K562 (cell line): Measurements from ENCODE around the gene DENND1A. TPM values are rescaled to one million over a fixed set of nuclear protein-coding genes. Genes with fewer than 3 reads are reported as not detected.

Source experiments
- ATAC-seq: fragments of 200-7000 bp; cut with Tn5 transposase; 3 replicates; pipeline ENCODE4 v1.9.1; 2020; ENCODE audit warnings: moderate library complexity
- BruUV-seq: library from RNA; stranded (reverse); fragments of 400-500 nt; replicated peaks from 2 replicates; lab custom pipeline; 2021; lab: Mats Ljungman, UMichigan
- CTCF ChIA-PET: fragments of 300-600 bp; formaldehyde crosslinking; extraction: SDS; loops from one replicate; lab custom pipeline; 2021; ENCODE audit warnings: low intra/inter-chr PET ratio; lab: Yijun Ruan, JAX
- POLR2A ChIA-PET: fragments of 300-600, 350-650 bp; sonication (Branson Sonifier 250); formaldehyde crosslinking; extraction: SDS; loops from one replicate; lab custom pipeline; 2021; ENCODE audit warnings: antibody characterized with exemption, inconsistent platforms; lab: Yijun Ruan, JAX
- DNase-seq, 4 experiments: peaks; one replicate each; pipeline versions ENCODE4 v3.0.0 to v3.0.0-alpha.2; 2011 to 2018; ENCODE audit warnings: low spot score in 3 of 4, mixed read lengths in 3 of 4; ENCODE audit errors: extremely low read depth in 1 of 4
- FAIRE-seq: peaks from 2 replicates; lab custom pipeline; 2011; peaks lifted over from hg19 to GRCh38; lab: Jason Lieb, UNC
- H2AFZ ChIP-seq: 2 replicates; pipeline ENCODE4 v1.6.0; 2011; ENCODE audit warnings: low read depth, low read length, control low read depth, inconsistent platforms
- H3K27ac ChIP-seq: fragments of 200-600 bp; 3 replicates; pipeline ENCODE4 v1.8.0; 2011; ENCODE audit warnings: low read depth, mild to moderate bottlenecking, control low read depth, inconsistent platforms, low read length, moderate library complexity, mixed read lengths; ENCODE audit errors: extremely low read depth
- H3K27me3 ChIP-seq, 2 experiments: fragments of 300-600 bp in 1 of 2; 2 replicates in 1 of 2; 3 replicates in 1 of 2; pipeline versions ENCODE4 v1.6.0 to v1.8.0; 2011; ENCODE audit warnings: inconsistent platforms in 2 of 2, low read length in 2 of 2, mild to moderate bottlenecking in 1 of 2, mixed read lengths in 1 of 2, moderate library complexity in 1 of 2; ENCODE audit not compliant: control insufficient read depth in 2 of 2, insufficient read depth in 2 of 2
- H3K36me3 ChIP-seq: fragments of 300-600 bp; 3 replicates; pipeline ENCODE4 v1.8.0; 2011; ENCODE audit warnings: mild to moderate bottlenecking, low read length, inconsistent platforms; ENCODE audit not compliant: control insufficient read depth, insufficient read depth
- H3K4me1 ChIP-seq, 2 experiments: fragments of 200-600 bp in 1 of 2; replicated peaks in 1 of 2; 2 replicates in 1 of 2; 3 replicates in 1 of 2; pipeline versions ENCODE4 v1.5.1 to v1.8.0; 2011; ENCODE audit warnings: inconsistent platforms in 2 of 2, low read length in 2 of 2, mild to moderate bottlenecking in 1 of 2, mixed read lengths in 1 of 2, moderate library complexity in 1 of 2; ENCODE audit not compliant: control insufficient read depth in 2 of 2, insufficient read depth in 2 of 2
- H3K4me2 ChIP-seq: 2 replicates; pipeline ENCODE4 v1.6.1; 2011; ENCODE audit warnings: low read length, control low read depth, inconsistent platforms, mixed read lengths; ENCODE audit not compliant: insufficient read depth
- H3K4me3 ChIP-seq: fragments of 200-600 bp; sonication (generic), shearing (Covaris generic); 2 replicates; pipeline ENCODE4 v1.5.1; 2016; ENCODE audit warnings: control low read depth, inconsistent platforms
- H3K79me2 ChIP-seq: fragments of 200-600 bp; 3 replicates; pipeline ENCODE4 v1.8.0; 2011; ENCODE audit warnings: low read length, inconsistent platforms; ENCODE audit not compliant: control insufficient read depth, insufficient read depth
- H3K9ac ChIP-seq, 2 experiments: 2 replicates each; pipeline versions ENCODE4 v1.6.0 to v1.6.1; 2011; ENCODE audit warnings: low read depth in 2 of 2, low read length in 2 of 2, control low read depth in 1 of 2, inconsistent platforms in 1 of 2, mild to moderate bottlenecking in 1 of 2, mixed read lengths in 1 of 2; ENCODE audit not compliant: insufficient read depth in 1 of 2
- H3K9me1 ChIP-seq: one replicate; pipeline ENCODE4 v1.6.0; 2011; ENCODE audit warnings: inconsistent platforms, mild to moderate bottlenecking, low read length, moderate library complexity; ENCODE audit not compliant: control insufficient read depth, insufficient read depth
- H3K9me3 ChIP-seq: replicated peaks from 2 replicates; pipeline ENCODE4 v1.5.1; 2011; ENCODE audit warnings: low read depth, low read length, inconsistent platforms; ENCODE audit not compliant: control insufficient read depth, insufficient read depth
- H4K20me1 ChIP-seq: replicated peaks from 2 replicates; pipeline ENCODE4 v1.6.1; 2011; ENCODE audit warnings: low read length, inconsistent platforms, mixed read lengths; ENCODE audit not compliant: control insufficient read depth, insufficient read depth
- ARHGAP35 ChIP-seq: fragments of 450-650 bp; IDR thresholded peaks from 2 replicates; pipeline ENCODE4 v1.6.1; 2018; ENCODE audit not compliant: partially characterized antibody
- C11orf30 ChIP-seq: fragments of 450-650 bp; IDR thresholded peaks from 2 replicates; pipeline ENCODE4 v1.6.1; 2016; ENCODE audit warnings: low read depth, mild to moderate bottlenecking
- CTCF ChIP-seq, 3 experiments: IDR thresholded peaks in 2 of 3; conservative IDR thresholded peaks in 1 of 3; 2 replicates each; pipeline ENCODE4 v1.5.1; 2011 to 2012; ENCODE audit warnings: low read length in 3 of 3, mild to moderate bottlenecking in 3 of 3, control low read depth in 2 of 3, improper control_type of control experiment in 1 of 3, inconsistent platforms in 1 of 3, low read depth in 1 of 3, mixed read lengths in 1 of 3, moderate library complexity in 1 of 3; ENCODE audit not compliant: insufficient read depth in 2 of 3
- MAFG ChIP-seq: fragments of 450-650 bp; conservative IDR thresholded peaks from 2 replicates; pipeline ENCODE4 v1.6.1; 2016; ENCODE audit warnings: missing genetic modification characterization, missing compliant biosample characterization
- NFE2 ChIP-seq: IDR thresholded peaks from 2 replicates; pipeline ENCODE4 v1.6.1; 2014; ENCODE audit warnings: antibody characterized with exemption, low read depth
- PHF21A ChIP-seq: fragments of 450-650 bp; IDR thresholded peaks from 2 replicates; pipeline ENCODE4 v1.6.1; 2017; ENCODE audit warnings: low read depth, borderline replicate concordance
- PML ChIP-seq: IDR thresholded peaks from 2 replicates; pipeline ENCODE4 v1.6.1; 2012; ENCODE audit warnings: low read length, inconsistent platforms
- RCOR1 ChIP-seq, 2 experiments: IDR thresholded peaks; 2 replicates each; pipeline ENCODE4 v1.6.1; 2012; ENCODE audit warnings: low read depth in 2 of 2, low read length in 2 of 2, borderline replicate concordance in 1 of 2, improper control_type of control experiment in 1 of 2
- ZNF143 ChIP-seq: sonication (generic); formaldehyde crosslinking; IDR thresholded peaks from 2 replicates; pipeline ENCODE4 v1.9.0; 2022; ENCODE audit warnings: mild to moderate bottlenecking, missing genetic modification reagents
- ZNF717 ChIP-seq: fragments of 250-450 bp; sonication (Bioruptor Pico); IDR thresholded peaks from 2 replicates; pipeline ENCODE4 v1.5.0; 2021
- WGBS: fragments of 100-300 bp; shearing (Covaris generic); methylation state at CpG from one replicate; pipeline ENCODE4 v1.1.6; 2016; ENCODE audit warnings: low coverage, mixed read lengths; ENCODE audit not compliant: insufficient coverage; ENCODE audit errors: missing lambda C conversion rate; 5-methylcytosine and 5-hydroxymethylcytosine counted together
- in situ Hi-C: fragments of 300-500 bp; cut with MboI; formaldehyde crosslinking; loops from 4 replicates; pipeline ENCODE4 v1.15.0; 2018; ENCODE audit warnings: inconsistent platforms, mixed read lengths
- intact Hi-C: fragments of 100-400 bp; cut with micrococcal nuclease; formaldehyde crosslinking; loops from 2 replicates; pipeline ENCODE4 v1.14.2; 2022
- polyA plus RNA-seq, 8 experiments: library from polyadenylated mRNA; depleted of rRNA in 4 of 8; stranded (reverse) in 5 of 8; unstranded in 3 of 8; fragments of >200 nt; fragmentation: Nextera tagmentation in 2 of 8; fragmentation: Illumina TruSeq in 1 of 8; extraction: Ambion mirVana in 2 of 8; extraction: Trizol in 1 of 8; gene quantifications; 2 replicates each; pipeline versions ENCODE4 v1.2.1 to v1.2.3, GENCODE V29; 2011 to 2014; ENCODE audit warnings: inconsistent platforms in 1 of 8, missing spikeins in 1 of 8
- total RNA-seq, 7 experiments: library from RNA; depleted of rRNA in 6 of 7; stranded (reverse); fragments of >200 nt in 6 of 7; fragmentation: Illumina TruSeq in 2 of 7; extraction: Trizol in 2 of 7; gene quantifications; 2 replicates each; pipeline versions ENCODE4 v1.2.1 to v1.2.3, GENCODE V29; 2011 to 2021; ENCODE audit warnings: low replicate concordance in 1 of 7

DENND1A gene
- total and polyA plus RNA-seq, 9 of the 15 experiments (the other 6 are each of a cell fraction or from before 2014, with no cell fraction given) = 7.6 to 29.5 (median 15.7) TPM

GRCh38 chr9:123696476-123696875 lies 233.4 kb downstream of the DENND1A start:
- no peak for DNase-seq
- Histone ChIP-seq H3K4me3 (no peak overlapping the region), H3K9me1 (no peaks in the 10 kb centered on the region), H3K27me3 (no peaks in the 10 kb centered on the region), H3K9me3 (no peaks in the 10 kb centered on the region), H3K27ac (no peak overlapping the region), H3K4me1 (no peaks in the 10 kb centered on the region), H2AFZ (no peak overlapping the region), H3K4me2 (no peak overlapping the region), H3K36me3 (no peaks in the 10 kb centered on the region), H3K9ac (no peak overlapping the region), H3K79me2 (no peaks in the 10 kb centered on the region), H4K20me1 (no peaks in the 10 kb centered on the region)
- no peak for FAIRE-seq
- BruUV-seq = no TSS peak
- CTCF ChIA-PET = no interaction called here
- WGBS = 64% methylated on average over 4 of the region's 4 CpGs
- TF ChIP-seq RCOR1 (IDR thresholded peaks at IDR 0.05; ENCODE audit: borderline replicate concordance in 1 of 2, low read depth in 2 of 2, low read length in 2 of 2) (no peak), ARHGAP35 (no peak), C11orf30 (0 out of 2 replicates have a peak, but pooled peaks have one; percentile 43), MAFG (tag) (peak; percentile 37; the same call in 1 of the 2 replicates), ZNF143 (CRISPR knock-in tag) (no peak), ZNF717 (CRISPR knock-in tag) (no peak), CTCF (IDR thresholded peaks at IDR 0.05 in 2 of 3, conservative IDR thresholded peaks at IDR 0.05 in 1 of 3; ENCODE audit: insufficient read depth in 2 of 3, low read depth in 1 of 3, low read length in 3 of 3) (no peak), PHF21A (no peak), NFE2 (peak; percentile 16; the same call in 1 of the 2 replicates), PML (no peak)
- intact Hi-C loops (no loop called here), in situ Hi-C loops (no loop called here)
- ATAC-seq = no peak
- POLR2A ChIA-PET = interaction anchor here (0.6 to 1.7 kb wide), 2 partner anchors 10 to 339 kb away, joined by 4 to 5 read pairs; no protein-coding TSS in a partner anchor
